ENCODE data around the gene ZNF638. TPM values are rescaled to one million over a fixed set of nuclear protein-coding genes. Genes with fewer than 3 reads are reported as not detected.
A peak's percentile ranks its signal among the peaks of the same experiment; 100 is the strongest.

The ZNF638 gene, protein sequence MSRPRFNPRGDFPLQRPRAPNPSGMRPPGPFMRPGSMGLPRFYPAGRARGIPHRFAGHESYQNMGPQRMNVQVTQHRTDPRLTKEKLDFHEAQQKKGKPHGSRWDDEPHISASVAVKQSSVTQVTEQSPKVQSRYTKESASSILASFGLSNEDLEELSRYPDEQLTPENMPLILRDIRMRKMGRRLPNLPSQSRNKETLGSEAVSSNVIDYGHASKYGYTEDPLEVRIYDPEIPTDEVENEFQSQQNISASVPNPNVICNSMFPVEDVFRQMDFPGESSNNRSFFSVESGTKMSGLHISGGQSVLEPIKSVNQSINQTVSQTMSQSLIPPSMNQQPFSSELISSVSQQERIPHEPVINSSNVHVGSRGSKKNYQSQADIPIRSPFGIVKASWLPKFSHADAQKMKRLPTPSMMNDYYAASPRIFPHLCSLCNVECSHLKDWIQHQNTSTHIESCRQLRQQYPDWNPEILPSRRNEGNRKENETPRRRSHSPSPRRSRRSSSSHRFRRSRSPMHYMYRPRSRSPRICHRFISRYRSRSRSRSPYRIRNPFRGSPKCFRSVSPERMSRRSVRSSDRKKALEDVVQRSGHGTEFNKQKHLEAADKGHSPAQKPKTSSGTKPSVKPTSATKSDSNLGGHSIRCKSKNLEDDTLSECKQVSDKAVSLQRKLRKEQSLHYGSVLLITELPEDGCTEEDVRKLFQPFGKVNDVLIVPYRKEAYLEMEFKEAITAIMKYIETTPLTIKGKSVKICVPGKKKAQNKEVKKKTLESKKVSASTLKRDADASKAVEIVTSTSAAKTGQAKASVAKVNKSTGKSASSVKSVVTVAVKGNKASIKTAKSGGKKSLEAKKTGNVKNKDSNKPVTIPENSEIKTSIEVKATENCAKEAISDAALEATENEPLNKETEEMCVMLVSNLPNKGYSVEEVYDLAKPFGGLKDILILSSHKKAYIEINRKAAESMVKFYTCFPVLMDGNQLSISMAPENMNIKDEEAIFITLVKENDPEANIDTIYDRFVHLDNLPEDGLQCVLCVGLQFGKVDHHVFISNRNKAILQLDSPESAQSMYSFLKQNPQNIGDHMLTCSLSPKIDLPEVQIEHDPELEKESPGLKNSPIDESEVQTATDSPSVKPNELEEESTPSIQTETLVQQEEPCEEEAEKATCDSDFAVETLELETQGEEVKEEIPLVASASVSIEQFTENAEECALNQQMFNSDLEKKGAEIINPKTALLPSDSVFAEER (N-terminal part only)
- total RNA-seq: 100 to 1,000 TPM in 1 of 3 donors, 10 to 100 TPM in 2; 87.4 to 118 (median 95.0) TPM
- long read RNA-seq, donor 1, full-length matches to known transcripts: 7 of 36 reads
- long read RNA-seq, donor 1, partial matches to known transcripts: 8 of 36 reads
- long read RNA-seq, donor 1, other reads (novel, unspliced or antisense): 21 of 36 reads
- long read RNA-seq, donor 2, full-length matches to known transcripts: 2 of 16 reads
- long read RNA-seq, donor 2, partial matches to known transcripts: 6 of 16 reads
- long read RNA-seq, donor 2, other reads (novel, unspliced or antisense): 8 of 16 reads

DNA sequence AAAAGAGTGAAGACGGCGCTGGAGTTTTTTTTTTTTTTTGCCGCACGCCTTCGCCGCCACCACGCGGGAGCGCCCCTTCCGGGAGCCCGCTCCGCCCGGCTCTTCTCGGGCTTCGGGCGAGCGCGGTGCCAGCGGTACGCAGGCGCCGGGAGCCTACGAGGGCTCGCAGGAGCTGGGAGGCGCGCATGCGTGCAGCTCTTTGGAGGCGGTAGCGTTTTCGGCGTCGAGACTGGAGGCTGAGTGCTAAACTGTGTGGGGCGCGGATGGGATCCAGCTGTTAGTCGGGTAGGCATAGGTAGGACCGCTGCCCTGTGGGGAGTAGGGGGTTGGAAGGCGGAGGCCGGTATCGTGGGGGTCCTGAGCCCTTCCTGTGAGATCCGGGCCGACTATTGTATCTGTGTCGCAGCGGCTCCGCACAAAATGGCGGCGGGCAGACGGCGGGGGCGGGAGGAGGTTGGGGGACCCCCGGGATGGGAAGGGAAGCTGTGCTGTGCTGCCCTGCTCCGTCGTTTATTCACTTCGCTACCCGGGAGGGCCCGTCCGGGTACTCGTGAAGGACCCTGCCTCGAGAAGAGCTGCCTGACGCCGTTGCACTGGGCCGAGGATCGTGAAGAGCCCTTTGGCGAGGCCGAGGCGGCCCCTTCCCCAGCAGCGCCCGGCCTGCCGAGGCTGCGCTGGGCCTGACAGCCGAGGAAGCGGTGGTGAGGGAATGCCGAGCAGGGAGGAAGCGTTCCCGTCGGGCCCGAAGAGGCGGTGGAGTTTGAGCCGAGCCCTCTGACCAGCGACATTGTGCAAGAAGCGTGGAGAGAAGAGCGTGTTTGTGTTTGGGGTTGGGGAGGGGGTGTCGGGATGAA is at the start of gene ZNF638:
Gene ZNF638 (plus strand): TSS at position 202 of the 854 bp plus-strand sequence. CDS start 17,173 bp downstream, outside the sequence.
- H3K4me1 ChIP-seq (ENCODE audit: low read depth): peaks cover 7% of the 10 kb centered on the region
- peak within 1 kb of the TSS; percentile 93 for H3K4me3 ChIP-seq
- TF ChIP-seq, protein P1, sequence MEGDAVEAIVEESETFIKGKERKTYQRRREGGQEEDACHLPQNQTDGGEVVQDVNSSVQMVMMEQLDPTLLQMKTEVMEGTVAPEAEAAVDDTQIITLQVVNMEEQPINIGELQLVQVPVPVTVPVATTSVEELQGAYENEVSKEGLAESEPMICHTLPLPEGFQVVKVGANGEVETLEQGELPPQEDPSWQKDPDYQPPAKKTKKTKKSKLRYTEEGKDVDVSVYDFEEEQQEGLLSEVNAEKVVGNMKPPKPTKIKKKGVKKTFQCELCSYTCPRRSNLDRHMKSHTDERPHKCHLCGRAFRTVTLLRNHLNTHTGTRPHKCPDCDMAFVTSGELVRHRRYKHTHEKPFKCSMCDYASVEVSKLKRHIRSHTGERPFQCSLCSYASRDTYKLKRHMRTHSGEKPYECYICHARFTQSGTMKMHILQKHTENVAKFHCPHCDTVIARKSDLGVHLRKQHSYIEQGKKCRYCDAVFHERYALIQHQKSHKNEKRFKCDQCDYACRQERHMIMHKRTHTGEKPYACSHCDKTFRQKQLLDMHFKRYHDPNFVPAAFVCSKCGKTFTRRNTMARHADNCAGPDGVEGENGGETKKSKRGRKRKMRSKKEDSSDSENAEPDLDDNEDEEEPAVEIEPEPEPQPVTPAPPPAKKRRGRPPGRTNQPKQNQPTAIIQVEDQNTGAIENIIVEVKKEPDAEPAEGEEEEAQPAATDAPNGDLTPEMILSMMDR (IDR thresholded peaks at IDR 0.05): peak; percentile 82
- intact Hi-C loops (cut with DNase I, micrococcal nuclease): no loop called here
- H3K9me3 ChIP-seq: no peaks in the 10 kb centered on the region
- no peaks in the 10 kb centered on the region for H3K36me3 ChIP-seq (ENCODE audit: low read depth)
- DNase-seq: peak; percentile 94 to 96 (median 94)
- peak; percentile 99 for ATAC-seq

DNA sequence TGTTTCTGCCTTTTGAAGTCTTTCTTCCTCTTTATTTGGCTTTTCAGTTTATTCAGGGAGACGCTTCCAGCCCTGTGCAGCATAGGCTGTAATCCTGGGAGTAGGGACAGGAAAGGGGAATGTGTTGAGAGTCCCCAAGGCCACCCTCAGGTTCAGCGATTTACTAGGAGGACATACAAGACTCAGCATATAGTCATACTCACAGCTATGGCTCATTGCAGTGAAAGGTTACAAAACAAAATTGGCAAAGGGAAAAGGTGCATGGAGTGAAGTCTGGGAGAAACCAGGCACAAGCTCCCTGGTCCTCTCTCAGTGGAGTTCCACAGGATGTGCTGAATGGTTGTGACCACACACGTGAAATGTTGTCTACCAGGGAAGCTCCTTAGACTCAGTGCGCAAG is 49.6 kb upstream of the ZNF638 start:
- no peak overlapping the region for H3K4me3 ChIP-seq
- no peaks in the 10 kb centered on the region for H3K9me3 ChIP-seq
- H3K36me3 ChIP-seq (ENCODE audit: low read depth): no peaks in the 10 kb centered on the region
- intact Hi-C loops (cut with DNase I, micrococcal nuclease): no loop called here
- peaks cover 9% of the 10 kb centered on the region for H3K4me1 ChIP-seq (ENCODE audit: low read depth)
- TF ChIP-seq, protein P1 (IDR thresholded peaks at IDR 0.05): no peak
- no peak for ATAC-seq
- no peak for DNase-seq

DNA sequence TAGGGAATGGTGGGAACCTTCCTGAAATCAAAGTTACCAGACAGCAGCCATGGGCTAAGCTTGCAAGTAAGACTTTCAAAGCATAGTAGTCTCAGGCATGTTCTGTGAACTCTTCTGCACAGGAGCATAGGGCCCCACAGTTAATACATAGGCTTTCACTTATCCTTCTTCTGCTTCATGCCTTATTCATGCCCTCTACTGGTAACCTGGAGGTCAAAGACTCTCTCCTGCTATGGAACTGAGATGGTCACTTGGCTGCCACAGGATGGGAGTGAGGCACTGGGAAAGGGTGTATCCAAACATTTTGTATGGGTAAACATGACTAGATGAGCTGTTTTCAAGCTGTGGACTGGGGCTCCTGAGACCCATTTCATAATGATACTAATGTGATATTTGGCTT is 49.1 kb upstream of the ZNF638 start:
- Histone ChIP-seq H3K4me3 (no peak overlapping the region), H3K36me3 (ENCODE audit: low read depth) (no peaks in the 10 kb centered on the region), H3K4me1 (ENCODE audit: low read depth) (peaks cover 5% of the 10 kb centered on the region), H3K9me3 (no peaks in the 10 kb centered on the region)
- TF ChIP-seq, protein P1 (IDR thresholded peaks at IDR 0.05): no peak
- intact Hi-C loops (cut with DNase I, micrococcal nuclease): no loop called here
- ATAC-seq: peak; percentile 45
- DNase-seq: peak in 1 of 3 donors; percentile 4

DNA sequence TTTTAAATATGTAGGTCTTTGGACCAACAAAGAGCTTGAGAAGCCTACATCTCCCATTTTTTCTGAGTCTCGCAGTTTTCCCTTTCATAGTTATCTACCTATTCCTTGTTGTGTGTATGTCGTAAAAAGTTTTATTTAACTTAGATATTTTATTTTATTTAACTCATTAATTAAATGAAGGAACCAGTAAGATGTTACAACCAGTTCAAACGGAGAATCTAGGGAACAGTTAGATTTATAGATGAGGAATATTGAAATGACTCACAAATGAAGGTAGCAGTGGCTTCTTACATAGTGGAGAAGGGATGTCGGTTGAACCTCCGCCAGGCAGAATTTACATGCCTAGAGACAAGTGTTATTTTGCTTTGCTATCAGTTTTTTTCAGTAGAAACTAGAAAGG is 48.5 kb upstream of the ZNF638 start:
- Histone ChIP-seq H3K4me1 (ENCODE audit: low read depth) (no peaks in the 10 kb centered on the region), H3K4me3 (no peak overlapping the region), H3K9me3 (no peaks in the 10 kb centered on the region), H3K36me3 (ENCODE audit: low read depth) (no peaks in the 10 kb centered on the region)
- DNase-seq (no peak), ATAC-seq (no peak)
- TF ChIP-seq, protein P1 (IDR thresholded peaks at IDR 0.05): no peak
- intact Hi-C loops (cut with DNase I, micrococcal nuclease): no loop called here
